Endothelial cell of umbilical vein (primary cell): ENCODE results near the gene LMF1. TPM values are rescaled to one million over a fixed set of nuclear protein-coding genes. Genes with fewer than 3 reads are reported as not detected.
"Not testable (repeated sequence)": the region's sequence is repeated elsewhere in the genome, so short reads cannot be mapped to it uniquely, and the experiment has no call there.

ENCODE experiments used
- BruUV-seq: library from RNA; stranded (reverse); fragments of 400-500 nt; replicated peaks from 2 replicates; lab custom pipeline; 2021; lab: Mats Ljungman, UMichigan
- CTCF ChIA-PET: fragments of 300-600, 350-600 bp; sonication (Branson Sonifier 250); formaldehyde crosslinking; loops from one replicate; lab custom pipeline; 2021; ENCODE audit warnings: antibody characterized with exemption, inconsistent platforms; lab: Charles Lee
- POLR2A ChIA-PET: fragments of 300-600, 350-600 bp; sonication (Branson Sonifier 250); formaldehyde crosslinking; loops from one replicate; lab custom pipeline; 2021; ENCODE audit warnings: antibody characterized with exemption, inconsistent platforms; lab: Charles Lee
- DNase-seq: peaks from one replicate; pipeline ENCODE4 v3.0.0-alpha.2; 2011; ENCODE audit warnings: low read depth, low spot score
- FAIRE-seq: peaks from 2 replicates; lab custom pipeline; 2011; peaks lifted over from hg19 to GRCh38; lab: Jason Lieb, UNC
- H2AFZ ChIP-seq: 2 replicates; pipeline ENCODE4 v1.6.0; 2012; ENCODE audit warnings: low read depth, low read length, control low read depth, inconsistent platforms
- H3K27ac ChIP-seq: 2 replicates; pipeline ENCODE4 v1.5.1; 2011; ENCODE audit warnings: low read depth, mild to moderate bottlenecking, control low read depth, low read length, moderate library complexity; ENCODE audit not compliant: insufficient read depth
- H3K27me3 ChIP-seq, 2 experiments: 2 replicates each; pipeline versions ENCODE4 v1.6.0 to v1.6.1; 2011; ENCODE audit warnings: low read length in 2 of 2, mixed read lengths in 1 of 2; ENCODE audit not compliant: control insufficient read depth in 2 of 2, insufficient read depth in 2 of 2
- H3K36me3 ChIP-seq, 2 experiments: 2 replicates in 1 of 2; 3 replicates in 1 of 2; pipeline ENCODE4 v1.5.1; 2011; ENCODE audit warnings: low read length in 2 of 2, mild to moderate bottlenecking in 1 of 2, moderate library complexity in 1 of 2; ENCODE audit not compliant: control insufficient read depth in 2 of 2, insufficient read depth in 2 of 2; ENCODE audit errors: extremely low read depth in 1 of 2
- H3K4me1 ChIP-seq: 3 replicates; pipeline ENCODE4 v1.5.1; 2011; ENCODE audit warnings: mild to moderate bottlenecking, low read length; ENCODE audit not compliant: control insufficient read depth, insufficient read depth; ENCODE audit errors: extremely low read depth
- H3K4me2 ChIP-seq: 2 replicates; pipeline ENCODE4 v1.6.1; 2011; ENCODE audit warnings: low read length, control low read depth, mixed read lengths; ENCODE audit not compliant: insufficient read depth
- H3K4me3 ChIP-seq, 3 experiments: fragments of 200-600 bp in 1 of 3; sonication (generic), shearing (Covaris generic) in 1 of 3; replicated peaks in 1 of 3; 2 replicates each; pipeline ENCODE4 v1.5.1; 2011 to 2016; ENCODE audit warnings: control low read depth in 3 of 3, low read length in 3 of 3, mild to moderate bottlenecking in 2 of 3, inconsistent platforms in 1 of 3, low read depth in 1 of 3, moderate library complexity in 1 of 3; ENCODE audit not compliant: insufficient read depth in 1 of 3
- H3K79me2 ChIP-seq: 2 replicates; pipeline ENCODE4 v1.6.0; 2012; ENCODE audit warnings: low read length, inconsistent platforms; ENCODE audit not compliant: control insufficient read depth, insufficient read depth
- H3K9ac ChIP-seq: replicated peaks from 2 replicates; pipeline ENCODE3; 2011; ENCODE audit warnings: low read length, control low read depth; ENCODE audit not compliant: insufficient read depth; ENCODE audit errors: extremely low read depth
- H3K9me1 ChIP-seq: replicated peaks from 3 replicates; pipeline ENCODE4 v1.6.0; 2011; ENCODE audit warnings: mild to moderate bottlenecking, low read length; ENCODE audit not compliant: control insufficient read depth, insufficient read depth; ENCODE audit errors: extremely low read depth
- H3K9me3 ChIP-seq: replicated peaks from 2 replicates; pipeline ENCODE4 v1.5.1; 2012; ENCODE audit warnings: low read length, inconsistent platforms; ENCODE audit not compliant: control insufficient read depth, insufficient read depth
- H4K20me1 ChIP-seq: replicated peaks from 2 replicates; pipeline ENCODE3; 2011; ENCODE audit warnings: mild to moderate bottlenecking, low read length; ENCODE audit not compliant: control insufficient read depth, insufficient read depth; ENCODE audit errors: extremely low read depth
- CTCF ChIP-seq, 2 donors: IDR thresholded peaks; 1 replicate in 1 of 2; 2 replicates in 1 of 2; pipeline ENCODE4 v1.5.1; 2011; ENCODE audit warnings: low read length in 2 of 2, mild to moderate bottlenecking in 2 of 2, moderate library complexity in 2 of 2, control low read depth in 1 of 2, inconsistent platforms in 1 of 2, low read depth in 1 of 2; ENCODE audit not compliant: insufficient read depth in 1 of 2; ENCODE audit errors: extremely low read depth in 1 of 2
- EZH2 ChIP-seq: IDR thresholded peaks from 2 replicates; pipeline ENCODE4 v1.6.1; 2012; ENCODE audit warnings: borderline replicate concordance, low read depth, mild to moderate bottlenecking, moderate library complexity, low read length, inconsistent platforms; ENCODE audit not compliant: severe bottlenecking
- FOS ChIP-seq: IDR thresholded peaks from 2 replicates; pipeline ENCODE4 v1.6.1; 2011; ENCODE audit warnings: mild to moderate bottlenecking, low read length, moderate library complexity, borderline replicate concordance; ENCODE audit not compliant: insufficient read depth
- GATA2 ChIP-seq: IDR thresholded peaks from 2 replicates; pipeline ENCODE4 v1.7.0; 2011; ENCODE audit warnings: low read depth, mild to moderate bottlenecking, moderate library complexity, mixed read lengths, low read length; ENCODE audit not compliant: insufficient read length, insufficient read depth
- JUN ChIP-seq: IDR thresholded peaks from 2 replicates; pipeline ENCODE4 v1.6.1; 2011; ENCODE audit warnings: borderline replicate concordance, low read depth; ENCODE audit not compliant: insufficient read length, insufficient read depth
- MAX ChIP-seq: IDR thresholded peaks from 2 replicates; pipeline ENCODE4 v1.6.1; 2011; ENCODE audit not compliant: insufficient read depth, insufficient read length
- MYC ChIP-seq: IDR thresholded peaks from one replicate; pipeline ENCODE4 v1.6.1; 2011; ENCODE audit warnings: mild to moderate bottlenecking, low read depth, low read length
- POLR2A ChIP-seq: IDR thresholded peaks from 2 replicates; pipeline ENCODE4 v1.6.1; 2012; ENCODE audit warnings: low read depth, mild to moderate bottlenecking, control low read depth, low read length
- POLR2AphosphoS5 ChIP-seq: IDR thresholded peaks from 2 replicates; pipeline ENCODE4 v1.6.1; 2012; ENCODE audit warnings: low read depth, mild to moderate bottlenecking, control low read depth, low read length, moderate library complexity; ENCODE audit not compliant: insufficient read depth
- dilution Hi-C: fragments of 300-500 bp; cut with MboI; formaldehyde crosslinking; loops from one replicate; pipeline ENCODE4 v1.15.0; 2019; ENCODE audit warnings: low sequenced_read_pairs; ENCODE audit not compliant: extremely low pct_ligation_motif_present
- intact Hi-C: fragments of 100-400 bp; cut with micrococcal nuclease; formaldehyde crosslinking; loops from one replicate; pipeline ENCODE4 v1.10.0; 2022
- polyA plus RNA-seq, 4 experiments: library from polyadenylated mRNA; depleted of rRNA in 3 of 4; stranded (reverse) in 3 of 4; unstranded in 1 of 4; fragments of >200 nt; gene quantifications; 2 replicates each; pipeline versions ENCODE4 v1.2.1 to v1.2.3, GENCODE V29; 2011 to 2012; ENCODE audit warnings: missing spikeins in 1 of 4
- total RNA-seq: library from RNA; stranded (reverse); gene quantifications from 2 replicates; pipeline ENCODE4 v1.2.3, GENCODE V29; 2021

LMF1 gene
- total and polyA plus RNA-seq, 2 donors (not counting 3 experiments of a cell fraction or from before 2014, with no cell fraction given): 17.8 TPM

GRCh38 chr16:860891-861290 lies 109.9 kb downstream of the LMF1 start:
- no peak overlapping the region for H3K4me2 ChIP-seq
- no peak overlapping the region for H3K4me3 ChIP-seq
- H3K36me3 ChIP-seq: no peaks in the 10 kb centered on the region
- no peaks in the 10 kb centered on the region for H3K27me3 ChIP-seq
- H3K9me3 ChIP-seq: no peaks in the 10 kb centered on the region
- no peaks in the 10 kb centered on the region for H3K79me2 ChIP-seq
- no peak for FAIRE-seq
- dilution Hi-C loops (no loop called here), intact Hi-C loops (no loop called here)
- H2AFZ ChIP-seq: no peak overlapping the region
- H3K9me1 ChIP-seq: no peaks in the 10 kb centered on the region
- CTCF ChIA-PET: interaction anchor here (0.7 kb wide), 1 partner anchor 153 kb away, joined by 3 read pairs; no protein-coding TSS in a partner anchor
- no TSS peak for BruUV-seq
- H4K20me1 ChIP-seq: no peaks in the 10 kb centered on the region
- H3K9ac ChIP-seq: no peak overlapping the region
- TF ChIP-seq POLR2A (no peak), MYC (no peak), EZH2 (no peak), CTCF (IDR thresholded peaks at IDR 0.05; ENCODE audit: extremely low read depth in 1 of 2, insufficient read depth in 1 of 2, low read depth in 1 of 2, low read length in 2 of 2) (no peak), POLR2AphosphoS5 (no peak), GATA2 (no peak), JUN (no peak), MAX (no peak), FOS (no peak)
- no peak for DNase-seq
- POLR2A ChIA-PET: no interaction called here
- H3K27ac ChIP-seq: no peak overlapping the region
- H3K4me1 ChIP-seq: no peaks in the 10 kb centered on the region

- CTCF ChIA-PET, BruUV-seq, POLR2A ChIA-PET, H3K27me3 ChIP-seq, H3K4me3 ChIP-seq, H3K4me1 ChIP-seq, dilution Hi-C loops, H3K4me2 ChIP-seq, FAIRE-seq, H3K27ac ChIP-seq, H3K36me3 ChIP-seq, H3K79me2 ChIP-seq, H3K9me3 ChIP-seq, H3K9ac ChIP-seq, H2AFZ ChIP-seq, DNase-seq, H3K9me1 ChIP-seq, intact Hi-C loops, H4K20me1 ChIP-seq: not testable (repeated sequence)
Observed at GRCh38 chr16:858971-859370, 111.8 kb downstream of the LMF1 start.

GRCh38 chr16:858441-858840 lies 112.3 kb downstream of the LMF1 start:
- H3K9me3 ChIP-seq, BruUV-seq: not testable (repeated sequence)

More at GRCh38 chr16:858441-858840, 112.3 kb downstream of the LMF1 start:
- CTCF ChIA-PET, H3K4me3 ChIP-seq, H3K9me1 ChIP-seq, H3K4me1 ChIP-seq, POLR2A ChIA-PET, DNase-seq, H3K9ac ChIP-seq, FAIRE-seq, H3K27me3 ChIP-seq, H3K79me2 ChIP-seq, dilution Hi-C loops, H3K36me3 ChIP-seq, intact Hi-C loops, H3K27ac ChIP-seq, H2AFZ ChIP-seq, H4K20me1 ChIP-seq, H3K4me2 ChIP-seq: not testable (repeated sequence)
